ENCODE data around the gene PHOSPHO2. TPM values are rescaled to one million over a fixed set of nuclear protein-coding genes. Genes with fewer than 3 reads are reported as not detected.

The PHOSPHO2 gene
- total RNA-seq = 2.2 TPM
- long read RNA-seq, partial matches to known transcripts = 1 of 3 reads
- long read RNA-seq, other reads (novel, unspliced or antisense) = 0 of 3 reads

GRCh38 chr2:169694113-169694893, at the start of gene PHOSPHO2, which contains the start of gene CFAP210:
Gene PHOSPHO2, plus strand, starts transcription at chr2:169694469. Its CDS starts 6,503 bp downstream, at chr2:169700972.
Gene CFAP210, minus strand, starts transcription at chr2:169694405. Its CDS starts 78 bp downstream, at chr2:169694327.
- intact Hi-C loops (cut with DNase I) = loop anchor here (5.0 kb wide), 2 partner anchors 38 to 112 kb away; partner anchors contain the start of genes KLHL23 and PPIG
- peak; percentile 99 for DNase-seq (ENCODE audit: low spot score)

GRCh38 chr2:169647496-169647895, 46.8 kb upstream of the PHOSPHO2 start:
- DNase-seq (ENCODE audit: low spot score) = no peak

GRCh38 chr2:169649278-169649677, 45.0 kb upstream of the PHOSPHO2 start:
- intact Hi-C loops (cut with DNase I) = no loop called here
- no peak for DNase-seq (ENCODE audit: low spot score)

More at GRCh38 chr2:169647496-169647895, 46.8 kb upstream of the PHOSPHO2 start:
- intact Hi-C loops (cut with DNase I) = no loop called here

GRCh38 chr2:169653636-169654035, 40.6 kb upstream of the PHOSPHO2 start:
- intact Hi-C loops (cut with DNase I) = no loop called here

GRCh38 chr2:169656164-169656563, 38.1 kb upstream of the PHOSPHO2 start:
- no peak for DNase-seq (ENCODE audit: low spot score)
- intact Hi-C loops (cut with DNase I) = no loop called here

More at GRCh38 chr2:169653636-169654035, 40.6 kb upstream of the PHOSPHO2 start:
- DNase-seq (ENCODE audit: low spot score) = no peak

- intact Hi-C loops (cut with DNase I) = no loop called here
- DNase-seq (ENCODE audit: low spot score) = no peak
These were observed 35.4 kb upstream of the PHOSPHO2 start for GRCh38 chr2:169658877-169659276.

- intact Hi-C loops (cut with DNase I) = no loop called here
- DNase-seq (ENCODE audit: low spot score) = no peak
These were observed 34.9 kb upstream of the PHOSPHO2 start for GRCh38 chr2:169659320-169659719.

GRCh38 chr2:169661265-169661664, 33.0 kb upstream of the PHOSPHO2 start:
- no peak for DNase-seq (ENCODE audit: low spot score)
- intact Hi-C loops (cut with DNase I) = no loop called here

GRCh38 chr2:169662744-169663143, 31.5 kb upstream of the PHOSPHO2 start:
- DNase-seq (ENCODE audit: low spot score) = no peak
- intact Hi-C loops (cut with DNase I) = no loop called here

- intact Hi-C loops (cut with DNase I) = no loop called here
- DNase-seq (ENCODE audit: low spot score) = no peak
These were observed 31.0 kb upstream of the PHOSPHO2 start for GRCh38 chr2:169663247-169663646.

- intact Hi-C loops (cut with DNase I) = no loop called here
- DNase-seq (ENCODE audit: low spot score) = no peak
These were observed 29.7 kb upstream of the PHOSPHO2 start for GRCh38 chr2:169664600-169664977.

- intact Hi-C loops (cut with DNase I) = no loop called here
- DNase-seq (ENCODE audit: low spot score) = no peak
These were observed 29.0 kb upstream of the PHOSPHO2 start for GRCh38 chr2:169664978-169665930.

- intact Hi-C loops (cut with DNase I) = no loop called here
These were observed 26.7 kb upstream of the PHOSPHO2 start for GRCh38 chr2:169667583-169667982.

GRCh38 chr2:169670215-169670651, 24.0 kb upstream of the PHOSPHO2 start:
- intact Hi-C loops (cut with DNase I) = no loop called here
- no peak for DNase-seq (ENCODE audit: low spot score)

More at GRCh38 chr2:169667583-169667982, 26.7 kb upstream of the PHOSPHO2 start:
- no peak for DNase-seq (ENCODE audit: low spot score)

GRCh38 chr2:169670937-169671336, 23.3 kb upstream of the PHOSPHO2 start:
- no peak for DNase-seq (ENCODE audit: low spot score)
- intact Hi-C loops (cut with DNase I) = no loop called here

GRCh38 chr2:169672406-169672805, 21.9 kb upstream of the PHOSPHO2 start:
- intact Hi-C loops (cut with DNase I) = no loop called here
- DNase-seq (ENCODE audit: low spot score) = no peak

GRCh38 chr2:169673106-169673505, 21.2 kb upstream of the PHOSPHO2 start:
- intact Hi-C loops (cut with DNase I) = no loop called here

GRCh38 chr2:169673921-169674320, 20.3 kb upstream of the PHOSPHO2 start:
- intact Hi-C loops (cut with DNase I) = no loop called here
- DNase-seq (ENCODE audit: low spot score) = no peak

More at GRCh38 chr2:169673106-169673505, 21.2 kb upstream of the PHOSPHO2 start:
- DNase-seq (ENCODE audit: low spot score) = no peak

GRCh38 chr2:169676357-169676756, 17.9 kb upstream of the PHOSPHO2 start:
- no peak for DNase-seq (ENCODE audit: low spot score)
- intact Hi-C loops (cut with DNase I) = no loop called here

GRCh38 chr2:169676850-169677249, 17.4 kb upstream of the PHOSPHO2 start:
- intact Hi-C loops (cut with DNase I) = no loop called here
- no peak for DNase-seq (ENCODE audit: low spot score)

Measured in cardiac septum (tissue), 1 donor.